IPS DF 6.9 (cell line): ENCODE data around the gene PPOX.

ENCODE experiments used
- DNase-seq: peaks from one replicate; pipeline ENCODE4 v3.0.0-alpha.2; 2013; ENCODE audit warnings: low read depth, low spot score
- H3K27ac ChIP-seq: one replicate; pipeline ENCODE4 v1.5.1; 2013; ENCODE audit warnings: low read length, control low read depth
- H3K27me3 ChIP-seq: 2 replicates; pipeline ENCODE4 v1.6.1; 2013; ENCODE audit warnings: mild to moderate bottlenecking, low read length; ENCODE audit not compliant: control insufficient read depth, insufficient read depth
- H3K36me3 ChIP-seq: 2 replicates; pipeline ENCODE4 v1.6.1; 2013; ENCODE audit warnings: low read length; ENCODE audit not compliant: control insufficient read depth, insufficient read depth
- H3K4me1 ChIP-seq: 2 replicates; pipeline ENCODE4 v1.6.1; 2013; ENCODE audit warnings: low read length; ENCODE audit not compliant: control insufficient read depth, insufficient read depth
- H3K4me3 ChIP-seq: 2 replicates; pipeline ENCODE4 v1.5.1; 2013; ENCODE audit warnings: mild to moderate bottlenecking, low read length
- H3K9me3 ChIP-seq: 2 replicates; pipeline ENCODE4 v1.6.1; 2013; ENCODE audit warnings: low read length, inconsistent platforms; ENCODE audit not compliant: control insufficient read depth, insufficient read depth
- WGBS: extraction: QIAGEN DNeasy Blood & Tissue Kit; methylation state at CpG from one replicate; pipeline ENCODE4 v1.1.7; 2013; ENCODE audit warnings: mixed read lengths, missing lambda C conversion rate; ENCODE audit not compliant: insufficient read length, insufficient coverage; 5-methylcytosine and 5-hydroxymethylcytosine counted together

The PPOX gene

GRCh38 chr1:161131523-161132409 lies 34.5 kb upstream of the PPOX start:
- Histone ChIP-seq H3K4me1 (no peaks in the 10 kb centered on the region), H3K27me3 (no peaks in the 10 kb centered on the region), H3K36me3 (peaks cover 5% of the 10 kb centered on the region; the same call in 1 of the 2 replicates), H3K27ac (no peak overlapping the region), H3K4me3 (peak overlapping the region; percentile 73; the same call in 1 of the 2 replicates), H3K9me3 (no peaks in the 10 kb centered on the region)
- DNase-seq = no peak
- 100% methylated on average over 1 of the region's 22 CpGs for WGBS

GRCh38 chr1:161132410-161133219 lies 33.6 kb upstream of the PPOX start, which contains the start of gene DEDD:
Gene DEDD (minus strand): TSS chr1:161132667. CDS start chr1:161124462, 8,205 bp downstream.
- peak; percentile 82 for DNase-seq
- Histone ChIP-seq H3K27me3 (no peaks in the 10 kb centered on the region), H3K4me3 (peak within 1 kb of the TSS; percentile 73; the same call in 1 of the 2 replicates), H3K27ac (peak within 1 kb of the TSS; percentile 22), H3K36me3 (peaks cover 4% of the 10 kb centered on the region; the same call in 1 of the 2 replicates), H3K9me3 (no peaks in the 10 kb centered on the region), H3K4me1 (no peaks in the 10 kb centered on the region)
- no CpG with 5 or more reads among the region's 68 CpGs for WGBS

GRCh38 chr1:161133220-161133740 lies 32.9 kb upstream of the PPOX start:
- no peaks in the 10 kb centered on the region for H3K9me3 ChIP-seq
- peak overlapping the region; percentile 22 for H3K27ac ChIP-seq
- no CpG with 5 or more reads among the region's 11 CpGs for WGBS
- peak overlapping the region; percentile 73; the same call in 1 of the 2 replicates for H3K4me3 ChIP-seq
- H3K27me3 ChIP-seq = no peaks in the 10 kb centered on the region
- DNase-seq = no peak
- peaks cover 2% of the 10 kb centered on the region; the same call in 1 of the 2 replicates for H3K36me3 ChIP-seq
- H3K4me1 ChIP-seq = no peaks in the 10 kb centered on the region

GRCh38 chr1:161137881-161138280 lies 28.3 kb upstream of the PPOX start:
- no CpG with 5 or more reads among the region's 3 CpGs for WGBS
- H3K9me3 ChIP-seq = no peaks in the 10 kb centered on the region
- no peak overlapping the region for H3K4me3 ChIP-seq
- no peak overlapping the region for H3K27ac ChIP-seq
- no peaks in the 10 kb centered on the region for H3K36me3 ChIP-seq
- DNase-seq = no peak
- no peaks in the 10 kb centered on the region for H3K27me3 ChIP-seq
- no peaks in the 10 kb centered on the region; the same call in 1 of the 2 replicates for H3K4me1 ChIP-seq

GRCh38 chr1:161138431-161138830 lies 27.8 kb upstream of the PPOX start:
- no peak for DNase-seq
- Histone ChIP-seq H3K36me3 (no peaks in the 10 kb centered on the region), H3K27ac (no peak overlapping the region), H3K27me3 (no peaks in the 10 kb centered on the region), H3K4me3 (no peak overlapping the region), H3K4me1 (no peaks in the 10 kb centered on the region; the same call in 1 of the 2 replicates), H3K9me3 (no peaks in the 10 kb centered on the region)
- no CpG with 5 or more reads among the region's 1 CpG for WGBS

GRCh38 chr1:161139766-161140165 lies 26.5 kb upstream of the PPOX start:
- no peaks in the 10 kb centered on the region for H3K27me3 ChIP-seq
- no CpG with 5 or more reads among the region's 1 CpG for WGBS
- no peak overlapping the region for H3K4me3 ChIP-seq
- no peaks in the 10 kb centered on the region; the same call in 1 of the 2 replicates for H3K4me1 ChIP-seq
- H3K27ac ChIP-seq = no peak overlapping the region
- H3K9me3 ChIP-seq = no peaks in the 10 kb centered on the region
- H3K36me3 ChIP-seq = no peaks in the 10 kb centered on the region
- DNase-seq = no peak

- no peak for DNase-seq
- Histone ChIP-seq H3K4me3 (no peak overlapping the region), H3K4me1 (no peaks in the 10 kb centered on the region; the same call in 1 of the 2 replicates), H3K36me3 (no peaks in the 10 kb centered on the region), H3K27ac (no peak overlapping the region), H3K27me3 (no peaks in the 10 kb centered on the region), H3K9me3 (no peaks in the 10 kb centered on the region)
- WGBS = no CpG with 5 or more reads among the region's 29 CpGs
Measured at GRCh38 chr1:161140755-161141400, 25.3 kb upstream of the PPOX start.

- no CpG with 5 or more reads among the region's 3 CpGs for WGBS
- no peak overlapping the region for H3K27ac ChIP-seq
- DNase-seq = no peak
Measured at GRCh38 chr1:161145832-161146231, 20.4 kb upstream of the PPOX start.

GRCh38 chr1:161153176-161153575 lies 13.1 kb upstream of the PPOX start:
- Histone ChIP-seq H3K36me3 (peaks cover 3% of the 10 kb centered on the region; the same call in 1 of the 2 replicates), H3K4me1 (no peaks in the 10 kb centered on the region), H3K4me3 (no peak overlapping the region; the same call in 1 of the 2 replicates), H3K9me3 (no peaks in the 10 kb centered on the region), H3K27ac (no peak overlapping the region), H3K27me3 (no peaks in the 10 kb centered on the region)
- no CpG with 5 or more reads among the region's 9 CpGs for WGBS
- no peak for DNase-seq

More at GRCh38 chr1:161145832-161146231, 20.4 kb upstream of the PPOX start:
- H3K4me3 ChIP-seq = no peak overlapping the region
- H3K27me3 ChIP-seq = no peaks in the 10 kb centered on the region
- H3K9me3 ChIP-seq = no peaks in the 10 kb centered on the region
- no peaks in the 10 kb centered on the region for H3K36me3 ChIP-seq
- no peaks in the 10 kb centered on the region; the same call in 1 of the 2 replicates for H3K4me1 ChIP-seq
